ENCODE results near the gene TBX1. TPM values are rescaled to one million over a fixed set of nuclear protein-coding genes. Genes with fewer than 3 reads are reported as not detected.

The TBX1 gene
- 11.2 and 27.4 TPM in 2 replicates for total RNA-seq

GRCh38 chr22:19760058-19760950 lies at the start of gene TBX1:
Gene TBX1 (plus strand): TSS chr22:19760778. CDS start chr22:19760844, 66 bp downstream.

GRCh38 chr22:19714312-19715187 lies 46.0 kb upstream of the TBX1 start, which contains the start of gene SEPTIN5:
Gene SEPTIN5 (plus strand): TSS chr22:19714503. CDS start chr22:19714589, 86 bp downstream.

GRCh38 chr22:19723232-19723982 lies 37.2 kb upstream of the TBX1 start, which contains the start of gene GP1BB:
Gene GP1BB (plus strand): TSS chr22:19723539. CDS start chr22:19723570, 31 bp downstream.

Other genes starting within 250 kb of the TBX1 start
- gene CLDN5, start 236.4 kb upstream of the TBX1 start, total RNA-seq: 510 and 632 TPM in 2 replicates
- 18.4 and 34.6 TPM in 2 replicates for gene SEPTIN5, start 46.3 kb upstream of the TBX1 start, total RNA-seq
- 0.57 and 2.3 TPM in 2 replicates for gene GP1BB, start 37.2 kb upstream of the TBX1 start, total RNA-seq
- 4.2 and 6.9 TPM in 2 replicates for gene GNB1L, start 94.1 kb downstream of the TBX1 start, total RNA-seq
- 24.8 and 29.7 TPM in 2 replicates for gene RTL10, start 94.1 kb downstream of the TBX1 start, total RNA-seq
- 186 and 298 TPM in 2 replicates for gene COMT, start 181.0 kb downstream of the TBX1 start, total RNA-seq
- gene TXNRD2, start 181.0 kb downstream of the TBX1 start, total RNA-seq: 67.8 and 124 TPM in 2 replicates